DMS79 treated with DMSO at 0.1 percent for 48 hours (cell line): ENCODE data around the gene RALGPS1.
"Not testable (repeated sequence)": the region's sequence is repeated elsewhere in the genome, so short reads cannot be mapped to it uniquely, and the experiment has no call there.

Experiments used
- DNase-seq: peaks from one replicate; lab custom pipeline; 2025; lab: John Stamatoyannopoulos, UW

RALGPS1 gene

DNA sequence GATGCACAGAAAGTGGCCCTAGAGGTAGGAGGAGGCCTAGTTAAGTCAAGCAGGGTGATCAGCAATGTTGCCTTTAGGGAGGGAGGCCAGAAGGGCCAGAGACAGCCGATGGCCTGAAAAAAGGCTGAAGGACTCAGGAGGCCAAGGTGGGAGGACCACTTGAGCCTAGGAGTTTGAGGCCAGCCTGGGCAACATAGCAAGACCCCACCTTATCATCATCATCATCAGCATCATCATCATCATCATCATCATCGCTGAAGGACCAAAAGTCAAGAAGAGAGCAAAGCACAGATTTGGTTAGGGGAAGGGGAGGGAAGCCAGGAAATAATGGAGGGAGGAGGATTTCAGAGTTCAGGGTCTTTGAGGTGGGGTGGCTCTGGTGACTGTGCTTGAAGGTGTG is 74.3 kb downstream of the RALGPS1 start:
- DNase-seq: no peak

DNA sequence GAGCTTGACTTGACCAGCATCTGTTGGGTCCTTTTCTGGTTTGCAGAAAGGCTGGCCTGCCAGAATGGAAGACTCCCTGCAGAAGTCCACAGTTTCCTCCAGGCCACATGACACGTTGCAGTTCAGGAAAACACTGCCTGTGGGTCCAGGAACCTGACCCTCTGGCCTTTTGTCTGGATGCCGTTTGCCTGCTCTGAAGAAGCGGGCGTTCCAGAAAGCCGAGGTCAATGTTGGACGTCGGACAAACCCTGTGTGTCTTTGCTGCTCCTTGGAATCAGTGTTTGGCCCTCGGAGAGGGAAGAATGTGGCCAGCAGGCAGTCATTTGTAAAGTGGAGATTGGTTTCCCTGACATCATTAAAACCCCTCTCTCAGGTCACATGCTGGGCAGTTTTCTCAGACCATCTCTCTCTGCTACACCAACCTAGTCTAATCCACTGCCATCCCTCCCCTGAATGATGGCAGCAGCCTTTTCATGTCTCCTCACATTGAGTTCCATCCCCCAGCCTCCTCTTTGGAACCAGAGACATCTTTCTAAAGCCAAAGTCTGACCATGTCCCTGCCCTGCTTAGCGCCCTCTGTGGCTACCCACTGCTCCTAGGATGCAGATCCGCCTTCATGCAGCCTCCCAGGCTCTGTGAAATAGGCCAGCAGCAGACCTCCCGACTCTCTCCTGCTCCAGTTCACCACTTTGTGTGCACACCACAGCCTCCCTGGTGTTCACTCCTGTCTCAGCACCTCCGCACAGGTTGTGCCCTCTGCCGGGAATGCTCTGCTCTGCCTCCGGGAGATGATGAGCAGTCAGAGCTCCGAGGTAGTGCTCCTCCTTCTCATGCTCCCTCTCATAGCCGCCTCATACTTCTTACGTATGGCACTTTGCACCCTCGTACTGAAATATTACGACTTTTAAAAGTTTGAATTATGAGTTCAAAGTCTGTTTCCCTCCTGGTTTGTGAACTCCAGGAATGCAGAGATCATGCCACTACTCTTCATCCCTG is 75.6 kb downstream of the RALGPS1 start:
- no peak for DNase-seq

DNA sequence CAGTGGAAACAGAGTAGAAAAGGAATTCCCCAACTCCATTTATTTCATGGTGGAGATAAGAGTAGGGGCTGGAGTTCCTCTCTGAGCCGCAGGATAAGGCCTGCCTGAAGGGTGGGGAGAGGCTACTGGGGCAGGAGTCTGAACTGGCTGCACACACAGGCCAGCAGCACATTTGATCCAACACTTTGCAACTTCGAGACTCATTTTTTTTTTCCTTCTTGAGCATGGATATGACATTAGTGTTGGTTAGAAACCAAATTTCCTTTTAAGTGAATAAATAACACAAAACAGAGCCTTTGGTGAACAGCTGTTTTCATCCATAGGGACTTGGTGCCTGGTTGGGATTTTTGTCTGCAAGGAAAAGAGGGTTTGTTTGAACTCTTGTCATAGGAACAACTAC is 76.6 kb downstream of the RALGPS1 start:
- no peak for DNase-seq

DNA sequence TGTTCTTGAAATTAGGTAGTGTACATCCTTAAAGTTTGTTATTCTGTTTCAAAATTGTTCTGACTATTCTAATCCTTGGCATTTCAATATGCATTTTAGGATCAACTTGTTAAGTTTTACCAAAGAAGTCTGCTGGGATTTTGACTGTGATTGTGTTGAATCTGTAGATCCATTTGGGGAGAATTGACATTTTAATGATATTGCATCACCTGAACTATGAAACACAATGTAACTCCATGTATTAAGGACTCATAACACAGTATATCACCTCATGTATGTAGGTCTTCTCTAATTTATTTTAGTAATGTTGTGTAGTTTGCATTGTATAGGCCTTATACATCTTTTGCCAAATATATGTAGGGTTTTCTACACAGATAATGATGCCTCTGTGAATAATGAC is 77.8 kb downstream of the RALGPS1 start:
- DNase-seq: no peak

DNA sequence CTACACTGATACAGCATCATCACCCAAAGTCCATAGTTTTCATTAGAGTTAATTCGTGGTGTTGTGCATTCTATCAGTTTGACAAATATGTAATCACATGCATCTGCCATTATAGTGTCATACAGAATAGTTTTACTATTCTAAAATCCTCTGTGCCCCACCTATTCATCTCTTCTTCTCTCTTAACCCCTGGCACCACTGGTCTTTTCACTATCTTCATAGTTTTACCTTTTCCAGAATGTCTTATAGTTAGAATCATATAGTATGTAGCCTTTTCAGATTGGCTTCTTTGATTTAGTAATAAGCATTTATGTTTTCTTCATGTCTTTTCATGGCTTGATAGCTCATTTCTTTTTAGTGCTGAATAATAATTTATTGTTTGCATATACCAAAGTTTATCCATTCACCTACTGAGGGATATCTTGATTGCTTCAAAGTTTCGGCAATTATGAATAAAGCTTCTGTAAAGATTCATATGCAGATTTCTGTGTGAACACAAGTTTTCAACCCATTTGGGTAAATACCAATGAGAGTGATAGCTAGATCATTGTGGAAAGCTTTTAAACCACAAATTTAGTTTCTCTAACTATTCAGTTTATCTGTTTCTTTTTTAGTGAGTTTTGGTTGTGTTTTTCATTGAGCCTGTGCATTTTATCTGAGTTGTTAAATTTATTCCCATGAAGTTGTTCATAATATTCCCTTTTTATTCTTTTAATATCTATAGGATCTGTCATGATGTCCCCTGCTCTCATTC is 84.9 kb downstream of the RALGPS1 start:
- DNase-seq: no peak

DNA sequence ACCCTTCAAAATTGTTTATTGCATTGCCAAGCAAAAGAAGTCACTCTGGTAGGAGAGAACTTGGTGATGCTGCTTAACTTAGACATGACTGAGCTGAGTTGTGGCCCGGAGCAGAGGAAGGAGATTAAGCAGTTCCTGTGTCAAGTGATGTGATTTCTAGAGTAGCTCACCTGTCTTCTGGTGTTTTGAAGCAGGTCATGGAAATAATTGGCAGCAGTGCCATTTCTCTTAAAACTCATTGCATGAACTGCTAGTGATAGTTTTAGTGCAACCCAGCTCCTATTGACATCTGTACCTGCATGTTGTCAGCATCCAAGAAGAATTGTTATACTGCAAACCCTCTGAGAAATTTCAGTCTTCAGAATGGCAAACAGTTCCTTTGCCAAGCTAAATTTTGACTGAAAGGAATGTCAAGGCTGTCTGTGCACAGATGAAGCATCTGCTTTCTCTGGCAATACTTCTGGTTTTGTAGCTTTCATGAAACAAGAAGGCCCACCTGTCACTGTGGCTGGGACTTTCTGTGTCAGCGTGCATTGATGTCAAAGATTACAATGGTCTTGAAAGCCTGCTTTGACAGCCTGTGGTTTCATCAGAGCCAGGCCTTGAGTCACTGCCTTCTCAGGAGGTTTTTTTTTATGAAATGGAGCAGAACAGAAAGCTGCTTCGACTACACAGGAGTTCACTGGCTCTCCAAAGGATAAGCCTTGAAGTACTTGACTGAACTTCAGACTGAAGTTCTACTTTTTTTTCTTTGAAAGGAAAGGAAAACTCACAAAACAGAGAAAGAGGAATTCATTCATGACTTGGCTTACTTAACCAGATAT is 90.6 kb downstream of the RALGPS1 start:
- DNase-seq: peak; percentile 62

DNA sequence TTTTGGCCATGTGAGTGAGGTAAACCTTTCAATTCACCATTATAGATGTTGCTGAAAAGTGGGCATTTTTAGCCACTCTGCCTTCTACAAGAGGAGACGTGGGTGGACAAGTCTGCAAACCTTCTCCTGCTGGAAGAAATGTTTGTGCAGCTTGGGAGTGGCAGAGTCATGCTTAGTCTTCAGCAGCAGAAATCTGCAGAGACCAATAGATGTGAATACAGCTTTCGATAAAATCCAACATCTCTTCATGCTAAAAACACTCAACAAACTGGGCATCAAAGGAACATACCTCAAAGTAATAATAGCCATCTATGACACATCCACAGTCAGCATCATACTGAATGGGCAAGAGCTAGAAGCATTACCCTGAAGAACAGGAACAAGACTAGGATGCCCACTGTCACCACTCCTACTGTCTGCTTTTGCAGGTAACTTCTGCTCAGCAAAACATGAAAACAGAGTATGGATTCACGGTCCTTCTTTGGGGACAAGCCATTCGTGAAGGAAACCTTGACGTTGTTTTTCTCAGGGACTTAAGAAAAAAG is 91.3 kb downstream of the RALGPS1 start:
- DNase-seq: no peak

DNA sequence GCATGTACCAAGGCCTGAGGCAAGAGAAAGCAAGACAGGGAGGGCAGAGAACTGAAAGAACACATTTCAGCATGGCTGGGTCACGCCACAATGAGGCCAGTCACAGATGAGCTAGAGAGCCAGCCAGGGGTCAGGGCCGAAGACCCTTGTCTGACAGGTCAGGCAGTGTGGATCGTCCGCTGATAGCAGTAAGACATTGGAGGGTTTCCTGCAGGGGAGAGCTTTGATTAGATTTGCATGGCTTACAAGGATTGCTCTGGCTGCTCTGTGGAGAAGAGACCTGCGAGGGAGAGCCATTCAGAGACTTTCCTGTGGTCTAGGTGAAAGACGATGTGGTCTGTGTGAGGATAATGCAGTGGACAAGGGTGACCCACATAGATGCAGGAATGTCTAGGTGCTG is 93.1 kb downstream of the RALGPS1 start:
- no peak for DNase-seq

DNA sequence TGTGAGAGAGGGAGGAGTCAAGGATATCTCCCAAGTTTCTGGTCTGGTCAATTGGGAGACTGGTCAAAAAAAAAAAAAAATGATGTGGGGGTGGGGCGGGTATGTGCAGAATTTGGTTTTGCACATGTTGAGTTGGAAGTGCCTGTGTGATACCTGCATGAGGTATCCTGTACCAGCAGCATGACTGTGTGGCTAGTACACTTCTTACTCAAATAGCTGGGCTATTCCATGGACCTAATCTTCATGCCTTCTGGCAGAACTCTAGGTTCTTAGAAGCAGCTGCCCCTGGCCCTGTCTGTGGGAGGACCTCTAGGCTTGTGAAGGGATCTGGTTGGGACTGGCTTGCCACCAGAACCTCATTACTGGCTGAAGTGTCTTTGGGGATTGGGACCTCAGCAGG is 93.5 kb downstream of the RALGPS1 start:
- DNase-seq: no peak

DNA sequence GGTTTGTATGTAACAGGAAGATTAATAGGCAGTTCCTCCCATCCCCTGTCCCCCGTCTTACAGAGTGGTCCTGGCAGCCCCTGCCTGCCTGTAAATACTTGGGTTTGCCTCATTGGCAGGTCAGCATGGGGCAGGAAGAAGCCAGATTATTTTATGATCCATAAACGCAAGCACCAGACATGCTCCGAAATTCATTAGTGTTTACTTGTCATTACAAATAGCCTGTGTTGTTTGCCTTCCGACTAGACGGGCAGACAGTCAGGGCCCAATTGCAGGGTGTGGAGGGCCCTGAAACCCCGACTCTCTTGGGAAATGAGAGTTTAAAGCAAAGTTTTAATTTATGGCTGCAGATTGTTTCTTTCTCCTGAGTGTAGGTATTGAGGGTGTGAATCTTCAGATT is 97.2 kb downstream of the RALGPS1 start:
- peak; percentile 12 for DNase-seq

DNA sequence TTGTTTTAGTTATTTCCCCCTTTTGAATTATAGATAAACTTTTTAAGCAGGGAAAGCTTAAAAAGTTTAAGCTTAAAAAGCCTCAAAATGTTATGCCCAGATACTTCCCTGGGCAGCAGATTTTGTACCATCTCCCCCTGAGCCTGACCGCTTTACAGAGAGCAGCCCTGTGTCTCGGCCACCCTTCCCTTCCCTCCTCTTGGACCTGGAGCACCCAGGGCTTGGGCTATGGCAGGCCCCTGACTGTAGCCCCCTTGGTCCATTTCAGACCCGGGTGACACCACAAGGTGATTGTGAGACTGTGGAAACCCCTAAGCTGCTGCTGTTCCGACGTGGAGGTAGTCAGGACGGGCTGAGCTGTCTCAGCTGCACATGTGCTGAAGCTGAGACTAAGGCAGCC is 97.7 kb downstream of the RALGPS1 start:
- no peak for DNase-seq

DNA sequence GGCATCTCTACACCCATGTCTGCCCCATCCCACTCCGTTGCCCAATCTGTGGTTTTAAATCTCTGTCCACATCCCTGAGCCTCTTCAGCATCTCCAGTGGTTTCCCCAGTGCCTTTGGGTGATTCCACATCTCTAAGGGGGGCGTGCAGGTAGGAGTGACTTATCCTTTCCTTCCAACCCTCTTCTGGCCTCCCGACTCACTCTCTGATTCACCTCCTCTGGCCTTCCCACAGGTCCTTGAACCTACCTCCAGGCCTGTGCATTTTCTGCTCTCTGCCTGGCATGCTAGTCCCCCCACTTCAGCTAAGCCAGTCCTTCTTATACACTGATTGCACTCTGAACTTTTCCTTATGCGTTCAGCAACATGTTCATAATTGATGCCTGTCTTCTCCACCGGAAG is 99.0 kb downstream of the RALGPS1 start:
- no peak for DNase-seq

DNA sequence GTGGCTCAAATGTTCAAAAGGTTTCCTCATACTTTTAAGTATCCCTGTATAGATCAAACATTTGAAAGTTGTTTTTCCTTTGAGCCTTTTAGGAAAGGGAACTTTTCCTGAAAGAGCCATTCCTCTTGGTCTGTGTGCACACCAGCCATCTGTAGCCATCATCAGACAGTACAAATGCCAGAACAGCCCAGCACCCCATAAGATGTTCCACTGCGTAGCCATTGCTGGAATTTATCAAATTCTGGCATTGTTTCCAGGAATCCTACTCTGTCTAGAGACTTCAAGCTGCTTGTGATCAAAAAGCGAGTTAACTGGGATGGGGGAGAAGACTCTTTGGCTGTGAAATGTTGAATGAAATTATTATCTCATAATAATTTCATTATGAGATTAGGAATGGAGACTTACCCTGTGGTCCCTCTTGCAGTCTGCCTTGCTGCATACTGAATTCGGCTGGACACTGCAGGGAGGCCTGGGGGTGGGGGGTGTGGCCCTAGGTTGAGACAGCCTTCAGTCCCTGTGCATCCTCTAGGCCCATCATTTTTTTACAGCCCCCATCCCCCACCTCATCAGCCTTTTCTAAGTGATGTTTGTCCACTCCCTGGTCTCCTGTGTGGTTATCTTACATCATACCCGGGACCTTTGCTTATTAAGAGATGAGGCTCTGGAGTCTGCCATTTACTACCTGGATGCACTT is 99.8 kb downstream of the RALGPS1 start:
- no peak for DNase-seq

DNA sequence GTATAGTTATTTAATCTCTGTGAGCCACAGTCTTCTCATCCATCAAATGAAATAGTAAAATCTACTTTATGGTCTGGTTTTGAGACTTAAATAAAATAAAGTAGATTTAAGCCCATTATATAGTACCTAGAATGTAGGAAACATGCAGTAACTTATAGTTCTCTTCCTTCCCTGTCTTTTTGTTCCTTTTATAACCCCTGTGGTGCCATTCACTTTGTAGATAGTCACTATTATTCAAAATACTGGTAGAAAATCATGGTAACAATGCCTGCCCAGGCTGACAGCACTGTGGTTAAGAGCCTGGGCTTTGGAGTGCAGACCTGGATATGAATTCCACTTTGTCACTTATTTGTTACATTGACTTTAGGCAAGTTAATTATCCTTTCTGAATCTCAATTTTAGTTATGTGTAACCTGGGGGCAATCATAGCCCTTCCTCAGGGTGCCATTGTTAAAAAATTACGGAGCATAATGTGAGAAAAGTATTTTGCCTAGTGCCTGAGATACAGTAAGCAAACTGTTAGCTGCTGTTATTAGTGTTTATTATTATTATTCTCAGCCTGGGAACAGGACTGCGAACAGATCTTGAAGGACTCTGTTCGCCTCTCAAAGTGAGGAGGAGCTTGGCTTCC is 100.4 kb downstream of the RALGPS1 start:
- no peak for DNase-seq

DNA sequence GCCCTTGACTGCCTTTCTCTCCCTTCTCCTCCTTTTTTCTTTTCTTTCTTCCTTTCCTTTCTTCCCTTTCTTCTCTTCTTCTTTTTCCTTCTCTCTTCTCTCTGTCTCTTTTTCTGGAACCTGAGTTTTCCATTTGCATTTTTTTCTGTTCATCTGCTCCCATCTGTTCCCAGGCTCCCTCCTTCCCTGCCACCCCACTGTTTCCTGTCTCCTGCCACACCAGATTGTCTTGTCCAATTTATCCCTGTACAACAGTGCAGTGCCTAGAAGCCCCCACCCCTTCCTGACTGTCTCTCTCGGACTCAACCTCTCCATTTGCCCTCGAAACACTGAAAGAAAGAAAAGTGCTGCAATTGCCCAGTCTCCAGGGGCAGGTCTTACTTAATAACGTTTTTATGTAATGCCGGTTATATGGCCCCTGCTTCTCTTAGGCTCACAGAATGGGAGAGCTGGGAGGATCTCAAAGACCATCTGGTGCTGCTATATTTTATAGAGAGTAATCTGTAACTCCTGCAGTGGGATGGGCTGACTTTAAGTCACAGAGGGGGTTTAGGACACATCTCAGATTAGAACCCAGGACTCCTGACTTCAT is 101.4 kb downstream of the RALGPS1 start:
- no peak for DNase-seq

DNA sequence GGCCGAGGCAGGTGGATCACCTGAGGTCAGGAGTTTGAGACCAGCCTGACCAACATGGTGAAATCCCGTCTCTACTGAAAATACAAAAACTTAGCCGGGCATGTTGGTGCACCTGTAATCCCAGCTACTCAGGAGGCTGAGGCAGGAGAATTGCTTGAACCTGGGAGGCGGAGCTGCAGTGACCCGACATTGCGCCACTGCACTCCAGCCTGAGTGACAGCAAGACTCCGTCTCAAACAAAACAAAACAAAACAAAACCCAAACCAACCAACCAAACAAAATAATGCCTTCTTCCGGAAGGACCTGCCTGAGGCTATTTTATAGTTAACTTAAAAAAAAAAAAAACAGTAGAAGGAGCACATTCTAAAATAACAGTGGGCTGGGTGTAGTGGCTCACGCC is 103.4 kb downstream of the RALGPS1 start:
- not testable (repeated sequence) for DNase-seq

DNA sequence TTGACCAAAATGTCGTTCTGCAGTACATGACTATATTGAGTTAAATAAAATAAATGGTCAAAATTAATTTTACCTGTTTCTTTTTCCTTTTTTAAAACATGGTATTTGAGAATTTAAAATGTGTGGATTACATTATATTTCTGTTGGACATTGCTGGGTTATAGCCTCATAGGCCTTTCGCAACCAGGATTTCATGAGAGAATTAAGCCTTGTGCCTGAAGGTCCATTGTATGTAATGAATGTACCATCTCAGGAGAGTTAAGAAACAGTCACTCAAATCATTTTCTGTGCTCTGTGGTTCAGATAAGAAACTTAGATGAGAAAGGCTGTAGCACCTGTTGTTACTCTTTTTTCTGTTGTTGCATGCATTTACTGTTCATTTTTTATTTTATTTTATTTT is 104.4 kb downstream of the RALGPS1 start:
- DNase-seq: no peak

DNA sequence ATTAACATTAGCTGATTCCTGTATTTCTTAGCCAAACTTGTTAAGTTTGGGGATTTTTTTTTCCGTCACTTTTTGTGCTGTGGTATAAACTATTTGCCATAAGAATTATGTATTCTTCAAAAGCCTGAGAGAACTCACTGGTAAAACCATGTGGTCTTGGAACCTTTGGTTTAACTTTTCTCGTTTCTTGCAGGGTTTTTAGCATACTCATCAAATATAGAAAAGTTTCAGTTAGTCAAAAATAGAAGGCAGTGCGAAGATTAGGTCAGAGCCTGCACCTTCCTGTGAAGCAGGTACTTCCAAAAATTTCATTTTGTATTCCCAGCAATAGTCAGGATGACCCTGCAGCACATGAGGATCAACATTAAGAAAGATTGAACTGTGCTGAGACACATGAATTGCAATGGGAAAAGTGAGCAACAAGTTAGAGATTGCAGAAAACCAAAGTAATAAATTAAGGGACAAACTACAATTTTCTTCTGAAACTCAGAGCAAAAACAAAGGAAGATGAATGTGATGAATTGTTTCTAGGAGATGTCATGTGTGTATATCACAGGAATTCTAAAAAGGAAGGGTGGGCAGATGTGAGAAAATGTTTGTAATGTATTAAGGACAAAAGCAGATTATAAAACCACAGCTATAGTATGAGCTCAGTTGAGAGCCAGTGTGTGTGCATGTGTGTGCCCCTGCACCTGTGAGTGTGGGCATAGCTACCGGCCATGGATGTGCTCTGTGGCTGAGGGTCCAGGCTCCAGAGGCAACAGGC is 105.6 kb downstream of the RALGPS1 start:
- DNase-seq: no peak

DNA sequence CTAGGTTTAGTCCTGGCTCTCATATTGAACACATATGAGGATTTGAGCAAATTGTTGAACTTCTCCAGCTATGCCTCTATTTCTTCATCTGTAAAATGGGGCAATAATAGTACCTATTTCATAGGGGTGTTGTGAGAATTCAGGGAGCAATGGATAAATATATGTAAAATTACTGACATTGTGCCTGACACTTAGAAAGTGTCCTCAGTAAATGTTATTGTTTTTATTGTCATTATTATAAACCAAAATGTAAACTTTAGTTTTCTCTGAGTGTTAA is 106.2 kb downstream of the RALGPS1 start:
- DNase-seq: no peak
